CD4-positive, alpha-beta T cell treated with Interleukin-15 for 1 hour (primary cell): Measurements from ENCODE around the gene A3GALT2.
A peak's percentile ranks its signal among the peaks of the same experiment; 100 is the strongest.

Experiments
- DNase-seq: peaks from one replicate; pipeline ENCODE4 v3.0.0-alpha.2; 2020

A3GALT2 gene

DNA sequence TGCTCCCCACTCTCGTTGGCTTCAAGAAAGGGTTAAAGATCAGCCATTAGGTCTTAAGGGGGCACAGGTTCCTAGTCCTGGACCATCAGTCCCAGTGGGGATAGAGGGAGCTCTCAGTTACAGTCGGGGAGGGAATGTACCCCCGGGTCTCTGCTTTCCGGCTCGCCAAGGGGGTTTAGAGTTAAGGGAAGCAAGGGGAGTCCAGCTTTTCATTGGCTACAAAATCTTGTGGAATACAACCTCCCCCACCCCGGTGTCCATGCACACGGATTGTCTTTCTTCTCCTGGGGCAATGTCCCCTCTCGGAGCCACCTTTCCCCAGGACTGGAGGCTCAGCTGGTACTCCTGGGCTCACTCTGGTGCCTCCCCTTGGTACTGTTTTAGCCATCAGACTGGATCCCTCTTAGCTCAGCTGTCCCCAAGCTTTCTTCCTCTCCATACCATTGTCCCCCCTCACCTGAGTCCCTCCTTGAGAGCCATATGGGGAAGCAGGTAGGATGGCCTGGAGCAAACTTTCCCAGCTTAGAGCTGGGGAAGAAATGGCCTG, at the start of gene A3GALT2:
TSS of gene A3GALT2 (minus strand) at position 480 of the 547 bp plus-strand sequence. CDS start at position 480, 0 bp downstream.
- DNase-seq = no peak

DNA sequence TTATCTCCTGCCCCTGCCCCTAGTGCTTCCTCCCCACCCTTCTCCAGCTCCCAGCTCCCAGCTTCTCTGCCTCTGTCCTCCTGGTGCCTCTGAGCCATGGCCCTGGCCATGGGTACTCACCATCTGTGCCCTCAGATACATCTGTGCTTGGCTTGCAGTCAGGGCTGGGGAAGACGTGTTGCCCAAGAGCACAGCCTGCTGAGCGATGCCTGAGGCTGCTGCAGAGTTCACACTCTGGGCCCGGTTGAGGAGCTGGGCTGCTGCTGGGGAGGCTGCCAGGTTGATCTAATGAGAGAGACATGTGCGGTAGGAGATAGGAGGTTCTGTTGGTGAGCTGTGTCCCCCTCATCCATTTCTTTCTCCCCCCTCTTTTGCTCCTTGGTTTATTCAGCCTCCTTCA, 49.4 kb upstream of the A3GALT2 start:
- no peak for DNase-seq

DNA sequence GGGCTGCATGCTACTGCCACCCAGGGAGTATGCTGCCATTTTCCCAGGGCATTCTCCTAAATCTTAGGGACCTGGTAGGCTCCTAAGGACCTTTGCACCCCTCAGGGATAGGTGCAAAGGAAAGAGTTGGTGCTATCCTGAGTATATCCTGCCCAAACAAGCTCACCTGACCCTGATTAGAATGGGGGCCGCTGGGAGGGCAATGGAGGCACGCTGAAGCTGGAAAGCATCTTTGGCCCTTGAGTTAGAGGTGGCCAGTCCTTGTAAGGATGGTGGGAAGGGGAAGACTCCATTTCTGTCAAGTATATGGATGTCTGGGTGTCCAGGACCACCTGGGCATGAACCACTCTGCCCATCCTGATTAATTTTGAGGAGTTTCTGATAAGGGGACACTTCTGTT, 48.9 kb upstream of the A3GALT2 start:
- DNase-seq = no peak

DNA sequence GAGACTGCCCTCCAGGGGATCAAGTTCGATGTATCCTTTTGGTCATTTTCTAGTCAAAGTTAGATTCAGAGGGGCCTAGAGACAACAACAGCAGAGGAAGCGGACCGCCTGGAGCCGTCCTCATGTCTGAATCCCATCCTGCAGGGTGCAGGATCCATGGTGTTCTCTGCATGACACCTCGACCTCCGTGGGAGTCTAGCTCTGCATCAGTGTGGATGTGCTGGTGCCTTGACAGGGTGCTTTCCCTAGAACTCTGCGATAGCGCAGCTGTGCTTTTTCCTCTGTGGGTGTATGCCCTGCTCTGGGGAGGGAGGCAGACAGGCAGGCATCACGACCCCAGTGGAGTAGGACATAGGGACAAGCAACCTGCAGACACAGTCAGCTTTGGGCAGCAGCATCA, 48.2 kb upstream of the A3GALT2 start:
- no peak for DNase-seq

DNA sequence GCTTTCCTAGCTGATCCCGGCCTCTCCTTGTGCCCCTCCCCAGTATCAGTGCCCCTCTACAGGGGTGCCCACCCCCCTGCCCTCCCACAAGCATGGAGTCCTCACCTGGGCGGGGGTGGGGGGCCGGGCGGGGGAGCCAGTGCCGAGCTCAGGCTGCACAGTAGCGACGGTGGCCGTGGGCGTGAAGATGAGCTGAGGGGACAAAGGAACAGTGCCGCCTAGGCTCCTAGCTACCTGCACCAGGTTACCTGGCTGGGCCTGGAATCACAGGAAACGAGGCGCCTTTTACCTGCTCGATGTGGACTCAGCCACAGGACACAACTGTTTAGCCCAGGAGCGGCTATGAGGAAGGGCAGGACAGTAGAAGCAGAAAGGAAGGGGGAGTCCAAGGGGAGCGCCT, 47.5 kb upstream of the A3GALT2 start:
- DNase-seq = no peak

DNA sequence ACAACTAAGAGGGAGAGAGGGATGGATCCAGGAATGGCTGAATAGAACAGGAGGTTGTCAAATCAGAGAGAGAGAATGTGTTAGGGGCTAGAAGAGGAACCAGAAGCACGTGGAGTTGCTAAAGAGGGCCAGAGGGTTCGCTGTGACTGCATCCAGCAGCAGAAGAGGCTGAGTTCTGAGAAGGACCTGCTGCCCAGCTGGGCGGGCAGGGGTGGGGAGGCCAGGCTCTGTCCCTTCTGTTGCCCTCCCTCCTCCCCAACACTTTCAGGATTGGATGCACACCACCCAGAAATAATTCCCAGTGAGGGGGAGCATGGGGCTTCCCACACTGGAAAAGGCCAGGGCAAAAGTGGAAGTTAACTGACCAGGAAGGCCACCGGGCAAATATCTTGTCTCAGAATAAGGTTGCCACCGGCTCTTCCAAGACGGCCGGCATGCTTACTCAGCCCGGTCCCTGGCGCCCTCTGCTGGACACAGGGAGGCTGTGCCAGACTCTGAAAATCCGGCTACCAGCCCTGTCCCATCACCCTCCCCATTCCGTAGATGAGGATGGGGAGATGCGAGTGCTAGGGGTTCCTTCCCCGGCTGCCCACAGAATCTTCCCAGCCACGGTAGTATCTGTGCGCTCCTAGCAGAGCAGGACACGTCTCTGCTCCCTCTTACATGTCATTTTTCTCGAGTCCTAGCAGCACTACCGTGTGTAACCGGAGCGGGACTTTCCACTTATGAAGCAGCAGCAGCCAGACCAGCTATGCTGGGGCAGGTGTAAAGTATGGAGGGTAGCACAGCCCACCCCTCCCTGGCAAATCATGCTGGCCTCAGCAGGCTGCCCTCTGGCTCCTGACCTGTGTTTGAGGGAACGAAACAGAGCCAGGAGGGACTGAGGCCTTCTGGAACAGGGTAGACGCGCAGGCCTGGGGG, 46.8 kb upstream of the A3GALT2 start:
- peak; percentile 80 for DNase-seq

DNA sequence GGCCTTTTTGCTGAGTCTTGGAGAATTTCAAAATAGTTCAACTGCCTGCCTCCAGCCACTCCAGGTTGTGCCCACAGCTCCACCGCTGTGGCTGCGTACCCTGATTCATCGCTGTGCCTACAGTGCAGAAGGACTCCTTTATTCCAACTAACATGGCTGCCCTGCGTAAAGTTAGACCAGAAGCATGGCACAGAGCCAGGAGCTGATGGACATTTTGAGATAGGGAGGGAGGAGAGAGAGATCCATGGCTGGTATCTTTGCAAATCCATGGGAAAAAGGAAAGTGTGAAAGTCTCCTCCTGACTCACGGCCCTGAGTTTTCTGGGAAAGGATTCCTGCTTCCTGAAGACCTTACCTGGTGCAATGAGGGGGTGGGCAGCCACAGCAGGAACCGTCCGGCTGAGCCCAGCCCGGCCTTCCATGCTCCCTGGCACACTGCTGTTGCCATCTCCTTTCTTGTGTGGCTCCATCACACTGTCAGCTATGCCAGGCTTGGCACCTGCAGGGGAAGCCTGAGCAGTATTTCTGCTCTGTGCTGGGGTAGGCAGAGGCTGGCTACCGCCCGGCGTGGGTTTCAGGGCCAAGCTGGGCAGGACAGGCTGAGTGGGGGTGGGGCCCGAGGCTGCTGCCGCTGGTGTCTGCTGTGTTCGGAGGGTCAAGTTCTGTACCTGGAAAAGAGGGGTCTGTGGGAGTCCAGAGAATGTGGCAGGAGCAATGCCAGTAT, 46.0 kb upstream of the A3GALT2 start:
- no peak for DNase-seq

DNA sequence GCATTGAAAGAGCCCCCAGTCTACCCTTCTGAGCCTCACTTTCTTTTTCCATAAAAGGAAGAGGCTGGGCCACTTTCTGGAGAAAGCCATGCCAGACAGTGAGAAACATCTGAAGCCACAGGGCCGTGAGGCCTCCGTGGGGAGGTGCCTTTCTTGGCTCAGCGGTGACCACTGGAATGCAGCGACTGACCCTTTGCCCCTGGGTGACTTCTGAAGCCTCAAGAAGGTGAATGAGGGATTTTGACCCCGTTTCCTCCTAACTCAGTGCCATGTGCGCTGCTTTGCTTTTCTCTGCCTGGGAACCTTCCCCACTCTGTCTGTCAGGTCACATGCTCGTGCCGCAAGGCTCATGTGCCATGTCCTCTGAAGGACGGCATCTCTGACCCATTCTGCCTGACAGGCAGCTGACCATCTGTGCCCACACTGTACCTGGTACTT, 44.7 kb upstream of the A3GALT2 start:
- no peak for DNase-seq

DNA sequence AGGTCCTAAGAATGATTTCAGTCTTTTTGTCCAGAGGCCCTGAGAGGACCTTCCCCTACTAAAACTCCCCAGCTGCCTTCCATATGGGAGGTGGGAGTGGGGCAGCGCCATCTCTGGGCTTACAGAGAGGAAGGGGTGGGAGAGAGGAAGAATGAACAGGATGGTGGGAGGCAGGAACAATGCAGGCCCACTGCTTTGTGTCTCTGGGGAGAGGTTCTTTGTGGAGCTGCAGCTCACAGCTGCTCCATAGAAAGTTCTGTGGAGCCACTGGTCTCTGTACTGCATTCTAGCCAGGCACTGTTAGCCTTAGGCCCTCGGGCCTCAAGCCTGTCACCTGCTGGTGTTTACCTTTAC, 43.6 kb upstream of the A3GALT2 start:
- DNase-seq = no peak

DNA sequence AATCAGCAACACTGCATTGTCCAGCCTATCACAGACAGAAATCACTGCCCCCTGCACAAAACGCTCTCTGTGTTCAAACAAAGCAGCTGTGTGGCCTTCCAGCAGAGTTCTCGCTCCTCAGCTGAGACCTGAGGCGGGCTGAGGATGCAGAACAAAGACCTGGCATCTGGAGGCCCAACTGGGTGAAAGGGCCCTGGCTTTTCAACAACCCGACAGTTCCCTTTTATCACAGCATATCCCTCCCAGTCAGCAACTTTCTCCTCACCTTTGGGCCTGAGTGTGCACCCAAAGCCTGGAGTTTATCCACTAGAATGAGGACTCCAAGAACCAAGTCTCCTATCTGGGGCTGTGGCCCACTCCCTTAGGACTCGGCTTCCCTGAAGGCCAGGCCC, 42.6 kb upstream of the A3GALT2 start:
- DNase-seq = no peak

DNA sequence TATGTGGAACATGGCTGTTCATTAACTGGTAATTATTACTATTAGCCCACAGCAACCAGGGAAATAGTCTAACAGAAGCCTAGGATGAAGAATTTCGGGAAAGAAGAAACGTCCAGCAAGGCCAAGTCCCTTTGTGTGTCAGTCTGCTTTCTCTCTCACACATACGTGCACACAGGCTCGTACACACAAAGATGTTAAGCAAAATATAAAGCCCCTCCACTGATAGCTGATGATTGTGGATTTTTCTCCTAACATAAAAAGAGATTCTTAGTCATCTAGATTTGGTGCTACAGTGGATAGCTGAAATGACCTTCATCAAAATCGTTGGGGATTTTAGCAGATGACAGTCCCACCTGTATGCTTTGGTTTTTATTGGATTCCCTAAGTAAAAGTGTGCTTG, 42.1 kb upstream of the A3GALT2 start:
- DNase-seq = no peak

DNA sequence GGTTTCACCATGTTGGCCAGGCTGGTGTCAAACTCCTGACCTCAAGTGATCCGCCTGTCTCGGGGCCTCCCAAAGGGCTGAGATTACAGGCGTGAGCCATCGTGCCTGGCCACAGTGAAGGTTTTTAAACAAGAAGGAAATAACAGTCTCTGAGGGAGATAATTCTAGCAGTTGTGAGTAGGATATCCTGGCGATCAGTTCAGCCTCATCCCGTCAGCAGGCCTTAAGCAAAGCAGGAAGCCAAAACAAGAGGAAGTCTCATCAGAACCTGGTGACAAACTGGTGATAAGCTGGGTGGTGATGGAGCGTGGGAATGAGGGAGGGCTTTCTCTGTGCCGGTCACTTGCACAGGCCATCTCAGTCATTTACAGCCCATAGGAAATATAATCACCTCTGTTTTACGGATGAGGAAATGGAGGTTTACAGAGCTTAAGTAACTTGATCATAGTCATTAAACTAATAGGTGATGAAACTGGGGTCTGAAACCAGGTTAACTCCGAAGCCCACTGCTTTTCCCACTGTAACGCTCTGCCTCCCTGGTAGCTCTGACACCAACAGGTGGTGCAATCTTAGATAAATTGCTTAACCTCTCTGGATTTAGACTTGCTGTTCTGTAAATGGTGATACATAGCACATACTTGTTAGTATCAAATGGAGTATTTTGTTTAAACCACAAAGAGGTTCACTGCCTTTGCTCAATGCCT, 40.8 kb upstream of the A3GALT2 start:
- no peak for DNase-seq

DNA sequence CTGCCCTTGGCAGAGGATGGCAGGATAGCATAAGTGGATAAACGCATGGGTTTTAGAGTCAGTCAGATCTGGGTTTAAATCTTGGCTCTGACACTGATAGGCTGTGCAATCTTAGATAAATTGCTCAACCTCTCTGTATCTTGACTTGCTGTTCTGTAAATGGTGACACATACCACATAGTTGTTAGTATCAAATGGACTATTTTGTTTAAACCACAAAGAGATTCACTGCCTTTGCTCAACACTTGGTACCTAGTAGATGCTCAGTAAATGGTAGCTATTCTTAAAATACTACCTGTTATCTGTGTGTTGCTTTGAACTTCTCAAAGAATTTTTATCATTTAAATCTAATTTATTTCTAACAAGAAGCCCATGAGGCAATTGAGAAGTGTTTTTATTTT, 39.5 kb upstream of the A3GALT2 start:
- no peak for DNase-seq

DNA sequence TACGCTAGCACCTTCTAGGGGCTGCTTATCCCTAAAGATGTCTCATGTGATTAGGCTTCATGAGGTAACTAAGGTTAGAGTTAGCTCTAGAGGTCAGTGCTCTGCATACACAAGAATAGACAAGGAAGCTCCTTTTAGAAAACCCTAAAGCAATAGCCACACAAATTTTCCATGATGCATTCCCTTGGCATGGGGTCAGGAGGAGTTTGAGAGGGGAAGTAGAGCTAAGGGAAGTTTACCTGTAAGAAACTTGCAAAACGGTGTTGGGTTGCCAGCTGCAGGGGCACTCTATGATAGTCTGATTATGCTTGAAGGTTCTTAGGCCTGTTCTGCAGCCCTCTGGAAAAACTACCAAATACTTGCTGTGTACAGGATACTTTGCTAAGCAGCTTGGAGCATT, 39.0 kb upstream of the A3GALT2 start:
- no peak for DNase-seq

DNA sequence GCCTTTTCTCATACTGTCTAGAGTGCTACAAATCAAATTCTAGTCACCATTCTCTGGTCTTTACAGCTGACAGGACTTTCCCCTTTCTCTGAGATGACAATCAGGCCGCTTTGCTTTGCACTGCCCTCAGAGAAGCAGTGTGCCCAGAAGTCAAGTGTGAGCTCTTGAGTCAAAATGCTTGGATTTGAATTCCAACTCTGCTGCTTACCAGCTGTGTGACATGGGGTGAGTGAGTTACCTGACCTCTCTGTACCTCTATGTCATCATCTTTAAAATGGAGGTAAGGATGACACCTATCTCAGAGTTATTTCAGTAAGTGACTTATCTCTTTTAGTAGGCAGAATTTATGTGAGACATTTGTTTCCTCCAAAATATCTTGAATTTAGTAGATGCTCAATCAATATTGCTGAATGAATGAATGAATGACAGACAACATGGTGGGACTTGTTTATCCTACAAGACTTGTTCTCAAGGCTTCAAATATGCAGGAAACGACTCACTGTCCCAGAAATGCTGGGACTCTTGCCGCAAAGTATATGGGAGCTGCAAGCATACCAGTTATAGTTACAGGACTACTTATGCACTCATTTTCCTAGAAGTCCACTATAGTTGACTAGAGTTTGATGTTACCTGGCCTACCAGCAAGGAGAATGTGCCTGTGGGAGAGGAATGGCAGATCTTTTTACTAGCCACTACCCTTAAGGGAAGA, 38.1 kb upstream of the A3GALT2 start:
- no peak for DNase-seq

DNA sequence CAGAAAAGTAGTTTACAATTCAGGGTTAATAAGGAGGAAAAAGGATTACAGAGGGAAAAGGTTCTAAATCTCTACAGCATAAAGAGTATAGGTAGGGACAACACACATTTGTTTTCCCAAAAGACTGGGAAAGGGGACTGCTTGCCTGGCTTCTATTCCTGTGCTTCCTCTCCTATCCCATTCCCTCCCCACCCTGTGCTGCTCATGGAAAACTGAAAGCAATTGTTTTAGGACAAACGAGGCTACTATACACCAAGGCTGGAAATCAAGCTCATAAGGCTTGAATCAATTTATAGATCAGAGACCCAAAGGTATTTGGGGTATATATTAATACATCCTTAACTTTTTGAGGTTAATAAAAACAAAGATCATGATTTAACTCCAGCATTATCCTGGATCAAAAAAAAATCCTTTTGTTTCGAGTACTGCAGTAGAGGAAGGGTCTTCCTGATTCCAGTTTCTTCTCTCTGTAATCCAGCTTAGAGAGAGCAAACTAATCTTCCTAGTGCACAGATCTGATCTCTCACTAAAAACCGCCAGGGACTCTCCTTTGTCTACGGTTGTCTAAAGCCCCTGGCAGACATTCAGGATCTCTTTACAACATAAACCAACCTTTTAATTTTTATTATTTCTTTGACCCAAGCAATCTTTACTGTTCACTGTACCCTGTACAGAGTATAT, 37.4 kb upstream of the A3GALT2 start:
- DNase-seq = no peak

DNA sequence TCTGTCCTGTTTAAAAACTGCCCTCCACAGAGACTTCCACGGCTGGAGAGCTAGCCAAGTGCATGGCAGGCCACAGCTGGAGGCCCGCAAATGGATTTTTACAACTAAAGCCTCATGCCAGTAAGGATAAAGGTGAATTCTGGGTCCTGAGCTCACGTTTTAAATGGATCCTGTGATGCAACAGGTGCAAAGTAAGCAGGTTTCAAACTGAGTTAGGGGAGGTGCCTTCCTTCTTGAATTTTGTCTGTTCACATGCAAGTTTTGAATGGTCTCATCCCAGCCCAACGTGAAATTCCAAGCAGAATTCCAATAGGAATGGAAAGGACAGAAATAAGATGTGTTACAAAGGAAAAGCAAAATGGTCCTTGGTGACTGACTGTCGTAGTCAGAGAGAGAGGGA, 36.2 kb upstream of the A3GALT2 start:
- DNase-seq = no peak

DNA sequence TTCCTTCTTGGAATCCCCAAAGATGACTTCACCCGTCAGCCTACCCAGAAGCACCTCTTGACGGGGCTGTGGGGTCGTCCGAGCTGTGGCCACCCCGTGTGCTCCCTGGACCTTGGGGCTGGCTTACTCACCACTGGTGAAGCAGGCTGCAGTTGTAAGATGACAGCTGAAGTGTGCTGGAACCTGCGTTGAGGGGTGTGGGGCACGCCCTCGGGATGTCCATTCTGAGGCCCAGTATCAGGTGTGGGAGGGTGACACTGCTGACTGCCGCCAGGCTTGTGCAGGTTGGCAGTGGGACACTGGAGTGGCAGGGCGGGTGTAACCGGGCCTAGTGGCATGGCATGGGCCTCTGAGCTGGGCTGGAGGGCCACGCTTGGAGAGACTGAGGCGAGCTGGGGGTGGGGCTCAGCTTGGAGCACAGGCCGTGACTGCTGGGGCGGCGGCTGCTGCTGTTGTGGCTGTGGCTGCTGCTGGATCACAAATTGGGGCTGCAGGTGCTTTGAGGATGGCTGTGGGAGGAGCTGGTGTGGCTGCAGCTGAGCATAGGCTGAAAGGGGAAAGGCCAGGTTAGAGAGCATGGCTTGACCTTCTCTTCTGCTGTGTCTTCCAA, 33.9 kb upstream of the A3GALT2 start:
- DNase-seq = no peak

DNA sequence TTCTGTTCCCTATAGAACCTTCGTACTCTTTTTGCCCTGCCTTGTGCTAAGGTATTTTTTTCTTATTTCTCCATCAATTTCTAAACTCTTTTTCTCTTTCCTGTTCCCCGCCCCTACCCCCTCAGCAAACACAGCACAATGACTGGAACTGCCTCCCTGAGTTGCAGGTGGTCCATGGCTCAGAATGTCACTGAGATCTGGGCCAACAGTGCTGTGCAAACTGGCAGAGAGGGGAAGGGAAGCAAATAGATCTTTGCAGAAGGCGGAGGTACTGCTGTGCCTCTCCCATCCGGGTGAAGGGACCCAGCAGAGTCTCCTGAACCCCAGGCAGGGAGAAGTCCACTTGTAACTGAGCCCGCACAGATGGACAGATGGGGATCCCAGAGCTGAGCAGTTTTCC, 32.6 kb upstream of the A3GALT2 start:
- no peak for DNase-seq

DNA sequence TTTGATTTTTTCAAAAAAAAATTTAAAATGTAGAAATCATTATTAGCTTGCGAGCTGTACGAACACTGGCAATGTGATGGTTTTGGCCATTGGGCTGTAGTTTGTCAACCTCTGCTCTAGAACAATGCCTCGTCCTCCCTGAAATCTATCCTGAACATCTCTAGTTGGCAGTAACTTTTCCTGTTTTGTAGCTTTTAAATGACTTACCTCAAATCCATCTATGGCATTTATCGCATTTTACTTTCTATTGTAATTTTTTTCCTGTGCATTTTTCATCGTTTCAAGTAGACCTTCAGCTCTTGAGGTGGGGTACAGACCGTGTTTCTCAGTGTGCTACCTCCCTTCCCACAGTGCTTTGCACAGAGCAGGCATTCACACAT, 30.4 kb upstream of the A3GALT2 start:
- no peak for DNase-seq

DNA sequence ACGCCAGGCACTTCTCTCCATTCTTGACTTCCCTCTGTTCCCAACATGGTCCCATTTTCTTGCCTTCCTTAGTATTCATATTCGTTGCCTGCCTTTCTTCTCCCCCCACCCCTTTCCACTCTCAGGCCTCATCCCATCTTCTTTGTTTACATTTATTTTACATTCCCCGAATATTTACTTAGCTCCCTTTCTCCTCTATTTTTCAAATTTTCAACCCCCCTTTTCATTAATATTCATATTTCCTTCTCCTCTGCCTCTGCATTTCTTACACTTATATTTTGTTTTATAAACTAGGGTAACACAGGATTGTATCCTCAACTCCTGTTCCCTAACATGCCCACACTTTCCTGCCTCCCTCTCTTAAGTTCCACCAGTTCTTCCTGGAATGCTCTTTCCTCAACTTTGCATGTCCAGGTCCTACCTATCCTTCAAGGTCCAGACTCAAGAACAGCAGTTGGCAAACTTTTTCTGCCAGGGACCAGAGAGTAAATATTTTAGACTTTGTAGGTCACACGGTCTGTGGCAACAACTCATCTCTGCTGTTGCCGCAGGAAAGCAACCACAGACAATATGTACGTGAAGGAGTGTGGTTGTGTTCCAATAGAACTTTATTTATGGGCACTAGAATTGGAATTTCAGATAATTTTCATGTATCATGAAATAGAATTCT, 29.8 kb upstream of the A3GALT2 start:
- DNase-seq = no peak
